Sciatic nerve (tissue), 2 donors: ENCODE data around the gene SPHKAP. TPM values are rescaled to one million over a fixed set of nuclear protein-coding genes. Genes with fewer than 3 reads are reported as not detected.
A peak's percentile ranks its signal among the peaks of the same experiment; 100 is the strongest.
"Not testable (repeated sequence)": the region's sequence is repeated elsewhere in the genome, so short reads cannot be mapped to it uniquely, and the experiment has no call there.

Experiments used
- ATAC-seq: fragments of 200-7000 bp; cut with Tn5 transposase; one replicate; pipeline ENCODE4 v1.9.1; 2020; ENCODE audit warnings: mild to moderate bottlenecking, moderate library complexity
- DNase-seq: peaks from one replicate; pipeline ENCODE4 v3.0.0-alpha.2; 2020; ENCODE audit warnings: low spot score
- intact Hi-C: fragments of 100-400 bp; cut with DNase I; formaldehyde crosslinking; loops from one replicate; pipeline ENCODE4 v1.14.2; 2022
- total RNA-seq: library from RNA; stranded (reverse); fragmentation: NEBNext Ultra II Directional; extraction: Animal tissue kit (Norgen Biotek cat#: 25700); gene quantifications from one replicate; pipeline ENCODE4 v1.2.1, GENCODE V29; 2021
- donor health status: DM: no; HTN: no; CAD: no.
- donor health status: DM: no; HTN: no; CAD: no.

SPHKAP gene, protein sequence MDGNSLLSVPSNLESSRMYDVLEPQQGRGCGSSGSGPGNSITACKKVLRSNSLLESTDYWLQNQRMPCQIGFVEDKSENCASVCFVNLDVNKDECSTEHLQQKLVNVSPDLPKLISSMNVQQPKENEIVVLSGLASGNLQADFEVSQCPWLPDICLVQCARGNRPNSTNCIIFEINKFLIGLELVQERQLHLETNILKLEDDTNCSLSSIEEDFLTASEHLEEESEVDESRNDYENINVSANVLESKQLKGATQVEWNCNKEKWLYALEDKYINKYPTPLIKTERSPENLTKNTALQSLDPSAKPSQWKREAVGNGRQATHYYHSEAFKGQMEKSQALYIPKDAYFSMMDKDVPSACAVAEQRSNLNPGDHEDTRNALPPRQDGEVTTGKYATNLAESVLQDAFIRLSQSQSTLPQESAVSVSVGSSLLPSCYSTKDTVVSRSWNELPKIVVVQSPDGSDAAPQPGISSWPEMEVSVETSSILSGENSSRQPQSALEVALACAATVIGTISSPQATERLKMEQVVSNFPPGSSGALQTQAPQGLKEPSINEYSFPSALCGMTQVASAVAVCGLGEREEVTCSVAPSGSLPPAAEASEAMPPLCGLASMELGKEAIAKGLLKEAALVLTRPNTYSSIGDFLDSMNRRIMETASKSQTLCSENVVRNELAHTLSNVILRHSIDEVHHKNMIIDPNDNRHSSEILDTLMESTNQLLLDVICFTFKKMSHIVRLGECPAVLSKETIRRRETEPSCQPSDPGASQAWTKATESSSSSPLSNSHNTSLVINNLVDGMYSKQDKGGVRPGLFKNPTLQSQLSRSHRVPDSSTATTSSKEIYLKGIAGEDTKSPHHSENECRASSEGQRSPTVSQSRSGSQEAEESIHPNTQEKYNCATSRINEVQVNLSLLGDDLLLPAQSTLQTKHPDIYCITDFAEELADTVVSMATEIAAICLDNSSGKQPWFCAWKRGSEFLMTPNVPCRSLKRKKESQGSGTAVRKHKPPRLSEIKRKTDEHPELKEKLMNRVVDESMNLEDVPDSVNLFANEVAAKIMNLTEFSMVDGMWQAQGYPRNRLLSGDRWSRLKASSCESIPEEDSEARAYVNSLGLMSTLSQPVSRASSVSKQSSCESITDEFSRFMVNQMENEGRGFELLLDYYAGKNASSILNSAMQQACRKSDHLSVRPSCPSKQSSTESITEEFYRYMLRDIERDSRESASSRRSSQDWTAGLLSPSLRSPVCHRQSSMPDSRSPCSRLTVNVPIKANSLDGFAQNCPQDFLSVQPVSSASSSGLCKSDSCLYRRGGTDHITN (N-terminal part only)
- total RNA-seq, result not detected

GRCh38 chr2:228181098-228182019 is at the start of gene SPHKAP:
SPHKAP (minus strand) TSS chr2:228181687; CDS start chr2:228181598, 89 bp downstream.
- peak; percentile 38 for ATAC-seq
- intact Hi-C loops, result no loop called here
- DNase-seq, result no peak

GRCh38 chr2:228227466-228227865 is 46.0 kb upstream of the SPHKAP start:
- DNase-seq, result no peak
- intact Hi-C loops, result no loop called here
- no peak for ATAC-seq

- DNase-seq (no peak), ATAC-seq (no peak)
- intact Hi-C loops, result no loop called here
These were observed 42.9 kb upstream of the SPHKAP start for GRCh38 chr2:228224410-228224809.

GRCh38 chr2:228218593-228218992 is 37.1 kb upstream of the SPHKAP start:
- ATAC-seq, intact Hi-C loops, DNase-seq: not testable (repeated sequence)

DNA sequence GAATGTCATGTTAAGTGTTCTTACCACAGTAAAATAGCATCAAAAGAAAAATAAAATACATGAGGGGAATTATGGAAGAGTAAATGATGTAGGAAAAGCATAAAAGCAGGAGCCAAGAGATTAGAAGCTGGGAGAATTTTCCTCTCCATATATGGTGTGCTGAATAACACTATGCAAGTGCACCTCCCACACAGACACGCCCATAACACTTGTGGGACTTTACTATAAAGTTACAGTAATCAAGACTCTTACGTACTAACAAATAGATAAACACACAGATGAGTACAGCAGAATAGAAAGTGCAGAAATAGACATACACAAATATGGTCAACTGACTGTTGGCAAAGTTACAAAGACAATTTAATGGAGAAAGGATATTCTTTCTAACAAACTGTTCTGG is 16.0 kb upstream of the SPHKAP start:
- no peak for ATAC-seq
- intact Hi-C loops, result no loop called here

DNA sequence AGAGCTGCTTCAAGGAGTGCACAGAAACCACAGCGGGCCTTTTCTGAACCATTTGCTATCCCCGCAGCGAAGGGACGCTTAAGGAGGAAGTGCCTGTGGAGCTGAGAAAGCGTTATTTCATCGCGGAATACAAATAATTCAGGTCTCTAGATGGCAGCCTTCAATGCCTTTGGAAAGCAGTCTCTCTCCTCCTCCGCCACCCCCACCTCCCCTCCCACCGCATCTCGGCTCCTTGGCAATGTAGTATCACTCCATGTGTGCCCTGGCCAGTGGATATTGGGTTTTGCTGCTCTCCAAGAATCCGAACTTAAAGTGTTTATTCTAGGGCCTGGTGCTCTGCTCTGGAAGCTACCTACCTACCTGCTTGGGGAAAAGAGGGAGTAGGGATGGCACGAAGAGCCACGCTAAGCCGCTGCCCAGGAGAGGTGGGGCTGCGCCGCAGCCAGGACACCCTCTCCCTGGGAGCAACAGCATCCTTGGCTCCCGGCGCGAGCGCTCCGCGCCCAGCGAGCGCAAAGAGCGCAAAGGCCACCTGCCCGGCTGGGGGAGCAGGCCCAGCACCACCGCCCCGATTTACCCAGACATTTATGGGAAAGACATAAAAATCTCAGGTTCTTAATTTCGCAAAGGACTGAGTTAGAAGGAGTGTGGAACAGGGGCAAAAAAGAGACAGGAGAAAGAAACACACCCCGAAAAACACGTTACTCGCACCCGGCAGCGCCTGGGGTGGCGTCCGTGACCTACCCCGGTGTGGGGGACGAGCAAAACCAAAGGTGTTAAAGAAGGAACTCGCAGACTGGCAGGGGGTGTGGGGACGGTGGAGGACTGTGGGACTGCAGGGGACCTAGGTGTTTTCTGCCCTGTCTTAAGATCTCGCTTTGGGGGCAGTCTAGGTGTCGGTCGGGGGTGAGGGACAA is 1.0 kb downstream of the SPHKAP start:
- no peak for DNase-seq
- intact Hi-C loops, result no loop called here
- ATAC-seq, result peak; percentile 34

More for the DNA sequence above, 16.0 kb upstream of the SPHKAP start:
- DNase-seq, result no peak

- intact Hi-C loops, result no loop called here
- no peak for ATAC-seq
- no peak for DNase-seq
These were observed 14.2 kb downstream of the SPHKAP start for GRCh38 chr2:228167290-228167689.

- DNase-seq, result no peak
- ATAC-seq, result no peak
- intact Hi-C loops, result no loop called here
These were observed 16.8 kb downstream of the SPHKAP start for GRCh38 chr2:228164718-228165117.

GRCh38 chr2:228157841-228158240 is 23.6 kb downstream of the SPHKAP start:
- no peak for ATAC-seq
- DNase-seq, result no peak
- intact Hi-C loops, result no loop called here

- no peak for DNase-seq
- no peak for ATAC-seq
- intact Hi-C loops, result no loop called here
These were observed 36.5 kb downstream of the SPHKAP start for GRCh38 chr2:228144961-228145360.

DNA sequence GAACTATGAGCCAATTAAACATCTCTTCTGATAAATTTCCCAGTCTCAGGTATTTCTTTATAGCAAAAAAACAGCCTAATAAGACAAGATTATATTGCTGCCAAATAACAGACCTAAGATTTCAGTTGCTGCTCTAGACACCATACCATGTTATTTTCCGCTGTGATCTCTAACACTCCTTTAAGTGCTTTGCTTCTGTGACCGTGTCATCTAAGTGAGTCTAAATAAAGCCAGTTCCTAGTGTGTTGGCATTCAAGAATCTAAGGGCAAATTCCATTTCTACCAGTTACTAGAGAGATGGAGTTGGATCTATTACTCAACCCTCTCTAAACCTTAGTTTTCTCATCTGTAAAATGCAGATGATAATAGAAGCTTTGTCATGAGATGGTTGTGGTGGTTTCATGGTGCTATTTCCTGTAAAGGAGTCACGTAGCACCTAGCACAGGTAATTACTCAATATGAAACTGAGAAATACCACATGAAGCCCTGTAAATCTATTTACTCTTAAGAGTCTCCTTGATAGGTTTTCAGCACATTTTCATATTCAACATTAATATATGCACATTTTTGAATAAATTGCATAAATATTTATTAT is 40.5 kb downstream of the SPHKAP start:
- intact Hi-C loops, result no loop called here
- DNase-seq (no peak), ATAC-seq (no peak)

GRCh38 chr2:228136027-228136426 is 45.5 kb downstream of the SPHKAP start:
- ATAC-seq (no peak), DNase-seq (no peak)
- intact Hi-C loops, result no loop called here

DNA sequence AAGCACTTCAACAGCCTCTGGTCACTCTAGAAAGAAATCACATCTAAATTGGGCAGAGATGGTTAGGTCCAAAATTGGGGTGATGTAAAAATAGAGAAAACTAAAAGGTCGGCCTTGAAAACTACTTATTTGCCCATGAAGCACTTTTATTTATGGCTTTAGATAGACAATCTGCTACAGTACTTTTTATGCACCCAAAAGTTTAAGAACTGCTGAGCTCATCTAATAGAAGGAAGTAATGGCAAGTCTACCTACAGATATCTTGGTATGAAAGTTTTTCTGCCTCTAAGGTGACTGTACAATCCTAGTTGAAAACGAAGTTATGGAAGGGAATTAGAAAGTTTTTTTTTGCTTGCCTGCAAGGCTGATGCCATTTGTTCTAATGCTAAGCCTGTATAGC is 46.2 kb downstream of the SPHKAP start:
- intact Hi-C loops, result no loop called here
- DNase-seq (no peak), ATAC-seq (no peak)

GRCh38 chr2:228131833-228132232 is 49.7 kb downstream of the SPHKAP start:
- ATAC-seq (no peak), DNase-seq (no peak)
- intact Hi-C loops, result no loop called here

DNA sequence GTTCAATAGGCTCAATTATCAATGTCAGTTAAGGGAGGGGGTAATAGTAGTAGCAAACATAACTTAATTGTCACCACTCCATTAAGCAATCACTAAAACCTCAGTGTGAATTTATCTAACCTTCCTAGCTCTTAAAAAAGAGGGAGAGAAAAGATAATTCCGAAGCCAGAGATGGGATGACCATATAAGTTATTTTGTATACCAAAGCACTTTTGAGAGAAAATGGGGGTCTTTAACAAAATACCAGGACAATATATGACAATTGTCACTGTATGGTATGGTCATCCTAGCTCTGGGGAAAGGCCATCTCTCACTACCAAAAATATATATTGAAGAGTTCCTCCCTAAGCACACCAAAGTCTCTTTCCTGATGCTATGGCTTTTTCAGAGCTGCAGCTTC is 55.1 kb downstream of the SPHKAP start:
- no peak for ATAC-seq
- no peak for DNase-seq
- intact Hi-C loops, result no loop called here

GRCh38 chr2:228118940-228119339 is 62.5 kb downstream of the SPHKAP start:
- no peak for DNase-seq
- no peak for ATAC-seq
- intact Hi-C loops, result no loop called here

- intact Hi-C loops, result loop anchor here (10.0 kb wide), 1 partner anchor 1563 kb away; no protein-coding TSS in a partner anchor
- no peak for ATAC-seq
These were observed 73.6 kb downstream of the SPHKAP start for GRCh38 chr2:228107846-228108245.

More at GRCh38 chr2:228107846-228108245, 73.6 kb downstream of the SPHKAP start:
- DNase-seq, result no peak
